Psoas muscle (tissue), 8 donors: ENCODE data around the gene SMAD9. TPM values are rescaled to one million over a fixed set of nuclear protein-coding genes. Genes with fewer than 3 reads are reported as not detected.

Experiments used
- ATAC-seq, 4 donors: fragments of 200-7000 bp; cut with Tn5 transposase; one replicate each; pipeline ENCODE4 v1.9.1; 2020; ENCODE audit warnings: moderate library complexity in 3 of 4, mild to moderate bottlenecking in 2 of 4
- DNase-seq, 2 donors: peaks; one replicate each; pipeline ENCODE4 v3.0.0-alpha.2; 2020
- H3K27ac ChIP-seq: fragments of 200-600 bp; one replicate; pipeline ENCODE4 v1.8.0; 2022
- H3K27me3 ChIP-seq, 3 donors: fragments of 200-600 bp in 1 of 3; one replicate each; pipeline versions ENCODE4 v1.6.1 to v1.8.0; 2013 to 2022; ENCODE audit warnings: low read length in 2 of 3, mild to moderate bottlenecking in 2 of 3, moderate library complexity in 1 of 3; ENCODE audit not compliant: insufficient read depth in 3 of 3
- H3K36me3 ChIP-seq, 2 donors: fragments of 200-600 bp in 1 of 2; one replicate each; pipeline versions ENCODE4 v1.6.1 to v1.8.0; 2013 to 2022; ENCODE audit warnings: low read depth in 1 of 2, mild to moderate bottlenecking in 1 of 2, moderate library complexity in 1 of 2; ENCODE audit not compliant: insufficient read depth in 1 of 2
- H3K4me1 ChIP-seq: fragments of 200-600 bp; one replicate; pipeline ENCODE4 v1.8.0; 2022
- H3K4me3 ChIP-seq: fragments of 200-600 bp; one replicate; pipeline ENCODE4 v1.8.0; 2022; ENCODE audit warnings: mild to moderate bottlenecking
- H3K9me3 ChIP-seq: fragments of 200-600 bp; one replicate; pipeline ENCODE4 v1.8.0; 2022
- WGBS, 3 donors: extraction: QIAGEN DNeasy Blood & Tissue Kit; methylation state at CpG; one replicate each; pipeline versions ENCODE4 v1.1.6 to v1.1.7; 2013; 5-methylcytosine and 5-hydroxymethylcytosine counted together
- intact Hi-C, 2 donors: fragments of 100-400 bp; cut with DNase I; formaldehyde crosslinking; loops; one replicate each; pipeline versions ENCODE4 v1.11.0 to v1.14.2; 2022
- polyA plus RNA-seq, 3 donors: library from polyadenylated mRNA; stranded (reverse); fragments of 200-250 nt; gene quantifications; one replicate each; pipeline ENCODE4 v1.2.3, GENCODE V29; 2013
- total RNA-seq, 4 donors: library from RNA; stranded (reverse); fragmentation: NEBNext Ultra II Directional in 2 of 4; extraction: Animal tissue kit (Norgen Biotek cat#: 25700) in 2 of 4; gene quantifications; one replicate each; pipeline versions ENCODE4 v1.2.1 to v1.2.4, GENCODE V29; 2021 to 2023
- TF ChIP-seq, protein P1 (sequence below): fragments of 200-600 bp; IDR thresholded peaks from one replicate; pipeline ENCODE4 v1.8.0; 2022; ENCODE audit warnings: antibody characterized with exemption
- donor health status: healthy with polysubstance abuse.
- donor health status: DM: no; HTN: no; CAD: no; lungs with moderate emphysema.
- donor health status: Bipolar disorder and iron deficiency.
- donor health status: healthy.
- donor health status: DM: yes; HTN: yes; CAD: no.
- donor health status: DM: no; HTN: no; CAD: no.
- donor health status: DM: no; HTN: no; CAD: no.
- donor health status: DM: yes; HTN: yes; CAD: no.

Gene SMAD9
- total and polyA plus RNA-seq, 7 donors = 0.51 to 33.5 (median 1.3) TPM

GRCh38 chr13:36924001-36924400 lies 4.0 kb upstream of the SMAD9 start:
- Histone ChIP-seq H3K4me3 (no peak overlapping the region), H3K27me3 (no peaks in the 10 kb centered on the region), H3K36me3 (no peaks in the 10 kb centered on the region), H3K4me1 (no peaks in the 10 kb centered on the region), H3K9me3 (no peaks in the 10 kb centered on the region), H3K27ac (no peak overlapping the region)
- TF ChIP-seq, protein P1, sequence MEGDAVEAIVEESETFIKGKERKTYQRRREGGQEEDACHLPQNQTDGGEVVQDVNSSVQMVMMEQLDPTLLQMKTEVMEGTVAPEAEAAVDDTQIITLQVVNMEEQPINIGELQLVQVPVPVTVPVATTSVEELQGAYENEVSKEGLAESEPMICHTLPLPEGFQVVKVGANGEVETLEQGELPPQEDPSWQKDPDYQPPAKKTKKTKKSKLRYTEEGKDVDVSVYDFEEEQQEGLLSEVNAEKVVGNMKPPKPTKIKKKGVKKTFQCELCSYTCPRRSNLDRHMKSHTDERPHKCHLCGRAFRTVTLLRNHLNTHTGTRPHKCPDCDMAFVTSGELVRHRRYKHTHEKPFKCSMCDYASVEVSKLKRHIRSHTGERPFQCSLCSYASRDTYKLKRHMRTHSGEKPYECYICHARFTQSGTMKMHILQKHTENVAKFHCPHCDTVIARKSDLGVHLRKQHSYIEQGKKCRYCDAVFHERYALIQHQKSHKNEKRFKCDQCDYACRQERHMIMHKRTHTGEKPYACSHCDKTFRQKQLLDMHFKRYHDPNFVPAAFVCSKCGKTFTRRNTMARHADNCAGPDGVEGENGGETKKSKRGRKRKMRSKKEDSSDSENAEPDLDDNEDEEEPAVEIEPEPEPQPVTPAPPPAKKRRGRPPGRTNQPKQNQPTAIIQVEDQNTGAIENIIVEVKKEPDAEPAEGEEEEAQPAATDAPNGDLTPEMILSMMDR = no peak
- ATAC-seq (no peak), DNase-seq (no peak)
- intact Hi-C loops = no loop called here
- WGBS, 3 donors = 59 to 74% (median 73%) methylated on average over 3 of the region's 3 CpGs

DNA sequence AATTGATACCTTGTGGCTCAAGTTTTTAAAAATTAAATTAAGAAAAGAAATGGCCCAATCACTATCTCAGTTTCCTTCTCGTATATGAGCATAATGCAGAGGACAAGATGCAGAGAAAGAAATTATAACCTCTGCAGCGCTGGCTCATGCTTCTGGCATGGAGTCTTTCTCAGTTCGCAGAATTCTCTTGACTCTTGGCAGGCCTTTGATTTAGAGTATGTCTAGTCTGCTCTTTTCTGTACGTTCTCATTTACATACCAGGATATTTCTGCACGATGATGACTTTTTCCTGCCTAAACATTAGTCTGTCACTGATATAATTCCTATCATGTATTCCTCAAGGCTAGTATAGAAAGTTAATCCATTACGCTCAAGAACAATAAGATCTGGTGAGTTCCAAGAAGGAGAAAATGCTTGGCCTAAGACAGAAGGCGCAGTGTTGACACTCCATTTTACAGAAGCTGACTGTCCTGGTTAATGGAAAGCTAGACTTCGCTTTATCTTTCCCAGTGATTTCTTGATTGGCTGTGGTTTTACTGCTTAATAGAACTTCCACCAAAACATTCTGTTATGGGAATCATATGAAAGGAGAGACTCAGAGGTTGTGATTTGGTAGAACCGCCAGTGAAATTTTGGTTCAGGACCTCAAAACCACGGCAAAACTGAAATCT lies 1.7 kb upstream of the SMAD9 start:
- Histone ChIP-seq H3K27ac (no peak overlapping the region), H3K36me3 (no peaks in the 10 kb centered on the region)
- ATAC-seq = no peak

GRCh38 chr13:36920616-36921185 lies 663 bp upstream of the SMAD9 start:
- no peak for DNase-seq
- Histone ChIP-seq H3K4me1 (peaks cover 12% of the 10 kb centered on the region), H3K27me3 (no peaks in the 10 kb centered on the region), H3K9me3 (no peaks in the 10 kb centered on the region), H3K36me3 (no peaks in the 10 kb centered on the region), H3K27ac (peak overlapping the region; percentile 72), H3K4me3 (peak overlapping the region; percentile 84)
- intact Hi-C loops = no loop called here
- peak in 2 of 4 donors; percentile 8 for ATAC-seq
- TF ChIP-seq, protein P1 = no peak
- 50 to 71% (median 55%) methylated on average over 9 of the region's 9 CpGs for WGBS, 3 donors

More for the DNA sequence above, 1.7 kb upstream of the SMAD9 start:
- H3K27me3 ChIP-seq = no peaks in the 10 kb centered on the region
- no peaks in the 10 kb centered on the region for H3K9me3 ChIP-seq
- peaks cover 12% of the 10 kb centered on the region for H3K4me1 ChIP-seq
- 78 to 86% (median 79%) methylated on average over 10 of the region's 10 CpGs for WGBS, 3 donors
- DNase-seq = no peak
- intact Hi-C loops = no loop called here
- TF ChIP-seq, protein P1 = no peak
- no peak overlapping the region for H3K4me3 ChIP-seq

DNA sequence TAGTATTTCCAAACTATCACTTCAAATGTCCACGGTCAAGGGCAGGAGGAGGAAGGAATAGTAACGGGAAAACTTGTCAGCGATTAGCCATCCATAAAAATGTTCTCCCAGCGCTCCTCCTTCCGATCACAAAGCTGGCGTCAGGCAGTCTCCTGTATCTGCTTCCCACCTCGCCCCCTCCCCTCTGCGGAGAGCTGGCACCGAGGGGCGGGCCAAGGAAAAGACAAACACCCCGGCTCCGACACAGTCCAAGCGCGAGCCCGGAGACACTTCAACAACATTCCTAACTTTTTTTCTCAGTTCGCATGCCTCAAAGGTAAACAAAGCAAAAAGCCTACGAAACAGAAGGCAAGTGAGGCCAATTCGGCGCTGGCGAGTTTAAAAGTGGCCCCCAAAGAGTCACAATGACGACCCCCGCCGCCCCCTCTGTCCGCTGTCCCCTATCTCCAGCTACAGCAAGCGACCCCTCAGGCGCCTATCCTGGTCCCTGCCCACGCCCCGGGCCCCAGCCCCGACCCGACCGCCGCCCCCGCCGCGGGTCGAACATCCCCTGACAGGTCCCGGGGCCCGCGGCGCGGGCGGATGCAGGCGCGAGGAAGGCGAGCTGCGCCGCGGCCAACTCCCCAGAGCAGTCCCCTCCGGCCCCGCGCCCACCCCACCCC lies 736 bp downstream of the SMAD9 start:
- ATAC-seq (peak; percentile 44 to 58 (median 48)), DNase-seq (peak in 1 of 2 donors; percentile 33)
- WGBS, 3 donors = 1% methylated on average over 33 to 51 of the region's 51 CpGs
- H3K27ac ChIP-seq = peak overlapping the region; percentile 55
- H3K4me3 ChIP-seq = peak overlapping the region; percentile 84
- TF ChIP-seq, protein P1 = no peak
- H3K9me3 ChIP-seq = no peaks in the 10 kb centered on the region
- peaks cover 21% of the 10 kb centered on the region for H3K4me1 ChIP-seq
- no peaks in the 10 kb centered on the region for H3K36me3 ChIP-seq
- no peaks in the 10 kb centered on the region for H3K27me3 ChIP-seq
- intact Hi-C loops = loop anchor here in 1 of 2 donors (2.0 kb wide), 1 partner anchor 79 kb away; the partner anchor contains the start of gene ALG5
